Neural cell (in vitro differentiated cells): ENCODE data around the gene KNSTRN. TPM values are rescaled to one million over a fixed set of nuclear protein-coding genes. Genes with fewer than 3 reads are reported as not detected.

ENCODE experiments used
- H2AFZ ChIP-seq: fragments of 200-600, 300-800 bp; sonication (generic), shearing (Covaris generic); 2 replicates; pipeline ENCODE4 v1.6.0; 2014; ENCODE audit warnings: low read depth, mild to moderate bottlenecking, antibody characterized with exemption, low read length, moderate library complexity
- H3F3A ChIP-seq: fragments of 200-600 bp; shearing (Covaris generic); 2 replicates; pipeline ENCODE4 v1.6.1; 2016; ENCODE audit warnings: mild to moderate bottlenecking, moderate library complexity, mixed read lengths, antibody characterized with exemption, low read length; ENCODE audit not compliant: insufficient read depth, poor library complexity, severe bottlenecking
- H3K27ac ChIP-seq: fragments of 200-600, 300-800 bp; sonication (generic), shearing (Covaris generic); 2 replicates; pipeline ENCODE4 v1.5.1; 2014; ENCODE audit warnings: mild to moderate bottlenecking, low read length, moderate library complexity
- H3K27me3 ChIP-seq: fragments of 300-800, 200-600 bp; sonication (generic), shearing (Covaris generic); 2 replicates; pipeline ENCODE4 v1.6.0; 2014; ENCODE audit warnings: mild to moderate bottlenecking, low read depth, low read length, moderate library complexity; ENCODE audit not compliant: insufficient read depth
- H3K36me3 ChIP-seq: fragments of 300-800, 200-600 bp; sonication (generic), shearing (Covaris generic); 2 replicates; pipeline ENCODE4 v1.5.1; 2014; ENCODE audit warnings: mild to moderate bottlenecking, antibody characterized with exemption, low read length, moderate library complexity; ENCODE audit not compliant: insufficient read depth
- H3K4me2 ChIP-seq: fragments of 300-800, 200-600 bp; sonication (generic), shearing (Covaris generic); 2 replicates; pipeline ENCODE4 v1.6.0; 2014; ENCODE audit warnings: mild to moderate bottlenecking, low read length
- H3K4me3 ChIP-seq: fragments of 300-800, 200-600 bp; sonication (generic), shearing (Covaris generic); 2 replicates; pipeline ENCODE4 v1.5.1; 2014; ENCODE audit warnings: mild to moderate bottlenecking, low read length, moderate library complexity
- H3K79me2 ChIP-seq: fragments of 200-600 bp; shearing (Covaris generic); replicated peaks from 2 replicates; pipeline ENCODE4 v1.6.0; 2014; ENCODE audit warnings: mild to moderate bottlenecking, low read length, moderate library complexity; ENCODE audit not compliant: insufficient read depth
- H3K9ac ChIP-seq: fragments of 300-800, 200-600 bp; sonication (generic), shearing (Covaris generic); 2 replicates; pipeline ENCODE4 v1.6.1; 2016; ENCODE audit warnings: mild to moderate bottlenecking, low read length, mixed read lengths
- H3K9me2 ChIP-seq: fragments of 200-600 bp; shearing (Covaris generic); 2 replicates; pipeline ENCODE4 v1.6.1; 2016; ENCODE audit warnings: mild to moderate bottlenecking, low read length, mixed read lengths; ENCODE audit not compliant: insufficient read depth
- H3K9me3 ChIP-seq: fragments of 200-600, 300-800 bp; sonication (generic), shearing (Covaris generic); 2 replicates; pipeline ENCODE4 v1.6.1; 2016; ENCODE audit warnings: mild to moderate bottlenecking, mixed run types, low read length, moderate library complexity, mixed read lengths
- H4K20me1 ChIP-seq: fragments of 200-600 bp; shearing (Covaris generic); 2 replicates; pipeline ENCODE4 v1.6.1; 2016; ENCODE audit warnings: mild to moderate bottlenecking, mixed run types; ENCODE audit not compliant: insufficient read depth
- CTCF ChIP-seq: fragments of 450-650 bp; IDR thresholded peaks from 2 replicates; pipeline ENCODE4 v1.5.1; 2014; ENCODE audit warnings: antibody characterized with exemption, mild to moderate bottlenecking, moderate library complexity; ENCODE audit not compliant: poor library complexity, severe bottlenecking
- EP300 ChIP-seq: fragments of 450-650 bp; conservative IDR thresholded peaks from 2 replicates; pipeline ENCODE4 v1.6.1; 2014; ENCODE audit warnings: antibody characterized with exemption, mild to moderate bottlenecking, moderate library complexity; ENCODE audit not compliant: poor library complexity, severe bottlenecking
- EZH2 ChIP-seq: fragments of 200-600, 300-800 bp; shearing (Covaris generic), sonication (generic); IDR thresholded peaks from 2 replicates; pipeline ENCODE4 v1.6.1; 2014; ENCODE audit warnings: antibody characterized with exemption, low read length, borderline replicate concordance, mild to moderate bottlenecking; ENCODE audit not compliant: insufficient read depth, poor library complexity, severe bottlenecking
- MXI1 ChIP-seq: fragments of 450-650 bp; conservative IDR thresholded peaks from 2 replicates; pipeline ENCODE4 v1.6.1; 2014; ENCODE audit warnings: antibody characterized with exemption, mild to moderate bottlenecking; ENCODE audit not compliant: poor library complexity, severe bottlenecking
- POLR2AphosphoS5 ChIP-seq: IDR thresholded peaks from 2 replicates; pipeline ENCODE4 v1.6.1; 2012
- RAD21 ChIP-seq: fragments of 450-650 bp; conservative IDR thresholded peaks from 2 replicates; pipeline ENCODE4 v1.6.1; 2014; ENCODE audit warnings: antibody characterized with exemption, mild to moderate bottlenecking, moderate library complexity
- SMC3 ChIP-seq: fragments of 450-650 bp; conservative IDR thresholded peaks from 2 replicates; pipeline ENCODE4 v1.6.1; 2014; ENCODE audit warnings: antibody characterized with exemption, mild to moderate bottlenecking, moderate library complexity; ENCODE audit not compliant: poor library complexity
- TAF1 ChIP-seq: IDR thresholded peaks from 2 replicates; pipeline ENCODE4 v1.6.1; 2012; ENCODE audit warnings: low read depth
- polyA plus RNA-seq: library from polyadenylated mRNA; depleted of rRNA; stranded (reverse); fragments of >200 nt; gene quantifications from 2 replicates; pipeline ENCODE4 v1.2.3, GENCODE V29; 2014
- TF ChIP-seq, protein P1 (sequence below): IDR thresholded peaks from 2 replicates; pipeline ENCODE4 v1.6.1; 2012; ENCODE audit warnings: borderline replicate concordance

KNSTRN gene
- polyA plus RNA-seq, 1 donor from 2014 or later = 38.3 TPM

DNA sequence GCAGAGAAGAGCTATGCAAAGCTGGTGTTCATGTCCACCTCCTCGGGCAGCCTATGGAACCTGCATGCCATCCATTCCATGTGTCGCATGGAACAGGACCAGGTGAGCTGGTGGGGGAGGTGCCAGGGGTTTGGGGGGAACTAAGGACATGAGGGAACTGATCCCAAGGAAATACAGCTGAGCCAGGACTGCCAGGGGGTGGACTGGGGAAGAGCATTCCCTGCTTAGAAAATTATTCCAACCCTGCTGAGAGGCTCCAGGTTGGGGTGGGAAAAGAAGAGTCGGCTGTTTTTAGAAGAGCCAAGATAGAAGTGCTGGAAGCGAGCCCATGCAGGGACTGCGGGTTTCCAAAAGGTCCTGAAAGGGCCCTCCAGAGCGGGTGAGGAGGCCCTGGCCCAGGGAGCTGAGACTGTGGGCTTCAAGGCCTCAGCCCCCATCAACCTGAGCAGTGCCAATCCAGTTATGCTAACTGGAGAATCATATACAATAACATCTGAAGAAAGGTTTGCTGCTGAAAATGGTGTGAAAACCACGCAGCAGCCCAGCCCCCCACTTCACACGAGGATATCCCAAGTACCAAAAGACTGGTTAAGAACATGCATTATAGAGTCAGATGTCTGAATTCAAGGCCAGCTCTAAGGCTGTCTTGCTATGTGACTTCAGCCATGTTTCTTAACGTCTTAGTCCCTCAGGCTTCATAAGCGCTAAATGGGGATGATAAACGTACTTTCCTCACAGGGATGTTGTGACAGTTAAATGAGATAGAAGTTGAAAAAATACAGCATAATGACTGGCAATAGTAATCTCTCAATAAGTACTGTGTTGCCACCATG, 16.7 kb upstream of the KNSTRN start:
- H3K27me3 ChIP-seq = no peaks in the 10 kb centered on the region
- H3F3A ChIP-seq = no peaks in the 10 kb centered on the region
- no peaks in the 10 kb centered on the region for H3K9me3 ChIP-seq

DNA sequence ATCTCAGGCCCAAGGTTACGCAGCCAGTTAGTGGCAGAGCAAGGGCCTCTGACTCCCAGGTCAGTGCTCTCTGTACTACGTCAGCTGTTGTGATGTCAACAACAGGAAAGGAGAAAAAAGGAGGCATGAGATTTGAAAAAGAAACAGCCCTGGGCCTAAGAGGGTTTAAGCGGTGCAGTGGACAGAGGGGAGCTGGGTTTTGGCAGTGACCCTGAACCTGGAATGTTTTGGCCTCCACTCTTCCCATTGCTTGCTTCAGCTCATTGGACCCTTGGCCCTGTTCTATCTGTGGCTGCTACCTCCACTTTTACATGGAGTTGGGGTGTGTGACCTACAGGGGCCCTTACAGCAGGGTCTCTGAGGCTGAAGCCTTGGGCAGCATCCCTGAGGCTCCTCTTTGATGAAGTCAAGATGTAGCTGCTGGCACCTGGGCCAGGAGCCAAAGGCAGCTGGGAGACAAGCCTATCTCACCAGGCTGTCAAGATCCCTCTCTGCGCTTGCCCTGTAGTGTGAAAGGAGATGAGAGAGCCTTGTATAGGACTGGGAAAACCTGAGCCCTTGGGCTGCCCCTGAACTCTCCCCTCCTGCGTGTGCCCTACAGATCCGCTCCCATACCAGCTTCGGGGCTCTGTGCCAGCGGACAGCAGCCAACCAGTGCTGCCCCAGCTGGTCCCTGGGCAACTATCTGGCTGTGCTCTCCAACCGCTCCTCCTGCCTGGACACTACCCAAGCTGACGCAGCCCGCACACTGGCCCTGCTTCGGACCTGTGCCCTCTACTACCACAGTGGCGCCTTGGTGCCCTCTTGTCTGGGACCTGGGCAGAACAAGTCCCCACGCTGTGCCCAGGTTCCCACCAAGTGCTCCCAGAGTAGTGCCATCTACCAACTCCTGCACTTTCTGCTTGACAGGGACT, 15.8 kb upstream of the KNSTRN start:
- Histone ChIP-seq H3K27ac (no peak overlapping the region), H3K9me2 (no peaks in the 10 kb centered on the region), H3K79me2 (no peaks in the 10 kb centered on the region), H3K27me3 (no peaks in the 10 kb centered on the region), H3K4me3 (no peak overlapping the region), H3K9me3 (no peaks in the 10 kb centered on the region), H3K36me3 (peaks cover 6% of the 10 kb centered on the region), H3K4me2 (no peak overlapping the region), H3K9ac (no peak overlapping the region), H3F3A (no peaks in the 10 kb centered on the region), H4K20me1 (no peaks in the 10 kb centered on the region), H2AFZ (no peak overlapping the region)
- TF ChIP-seq RAD21 (no peak), SMC3 (no peak), EP300 (no peak), MXI1 (no peak), TAF1 (no peak), CTCF (no peak), EZH2 (no peak), POLR2AphosphoS5 (no peak)
- TF ChIP-seq, protein P1, sequence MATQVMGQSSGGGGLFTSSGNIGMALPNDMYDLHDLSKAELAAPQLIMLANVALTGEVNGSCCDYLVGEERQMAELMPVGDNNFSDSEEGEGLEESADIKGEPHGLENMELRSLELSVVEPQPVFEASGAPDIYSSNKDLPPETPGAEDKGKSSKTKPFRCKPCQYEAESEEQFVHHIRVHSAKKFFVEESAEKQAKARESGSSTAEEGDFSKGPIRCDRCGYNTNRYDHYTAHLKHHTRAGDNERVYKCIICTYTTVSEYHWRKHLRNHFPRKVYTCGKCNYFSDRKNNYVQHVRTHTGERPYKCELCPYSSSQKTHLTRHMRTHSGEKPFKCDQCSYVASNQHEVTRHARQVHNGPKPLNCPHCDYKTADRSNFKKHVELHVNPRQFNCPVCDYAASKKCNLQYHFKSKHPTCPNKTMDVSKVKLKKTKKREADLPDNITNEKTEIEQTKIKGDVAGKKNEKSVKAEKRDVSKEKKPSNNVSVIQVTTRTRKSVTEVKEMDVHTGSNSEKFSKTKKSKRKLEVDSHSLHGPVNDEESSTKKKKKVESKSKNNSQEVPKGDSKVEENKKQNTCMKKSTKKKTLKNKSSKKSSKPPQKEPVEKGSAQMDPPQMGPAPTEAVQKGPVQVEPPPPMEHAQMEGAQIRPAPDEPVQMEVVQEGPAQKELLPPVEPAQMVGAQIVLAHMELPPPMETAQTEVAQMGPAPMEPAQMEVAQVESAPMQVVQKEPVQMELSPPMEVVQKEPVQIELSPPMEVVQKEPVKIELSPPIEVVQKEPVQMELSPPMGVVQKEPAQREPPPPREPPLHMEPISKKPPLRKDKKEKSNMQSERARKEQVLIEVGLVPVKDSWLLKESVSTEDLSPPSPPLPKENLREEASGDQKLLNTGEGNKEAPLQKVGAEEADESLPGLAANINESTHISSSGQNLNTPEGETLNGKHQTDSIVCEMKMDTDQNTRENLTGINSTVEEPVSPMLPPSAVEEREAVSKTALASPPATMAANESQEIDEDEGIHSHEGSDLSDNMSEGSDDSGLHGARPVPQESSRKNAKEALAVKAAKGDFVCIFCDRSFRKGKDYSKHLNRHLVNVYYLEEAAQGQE = no peak

More for the DNA sequence above, 16.7 kb upstream of the KNSTRN start:
- Histone ChIP-seq H3K4me3 (no peak overlapping the region), H2AFZ (no peak overlapping the region), H3K27ac (no peak overlapping the region), H3K4me2 (no peak overlapping the region), H3K9ac (no peak overlapping the region), H3K36me3 (peaks cover 6% of the 10 kb centered on the region), H3K9me2 (no peaks in the 10 kb centered on the region), H4K20me1 (no peaks in the 10 kb centered on the region), H3K79me2 (no peaks in the 10 kb centered on the region)
- TF ChIP-seq, protein P1 = no peak
- TF ChIP-seq MXI1 (no peak), SMC3 (no peak), RAD21 (no peak), EP300 (no peak), TAF1 (no peak), POLR2AphosphoS5 (no peak)
